Osteocyte (in vitro differentiated cells): Measurements from ENCODE around the gene UGT1A6. TPM values are rescaled to one million over a fixed set of nuclear protein-coding genes. Genes with fewer than 3 reads are reported as not detected.

Experiments used
- DNase-seq: peaks from one replicate; pipeline ENCODE4 v3.0.0; 2021; ENCODE audit warnings: mixed read lengths; ENCODE audit not compliant: unreplicated experiment; ENCODE audit errors: extremely low spot score
- H3K27ac Mint-ChIP-seq: one replicate; pipeline ENCODE4 v1.8.0; 2021; ENCODE audit warnings: mild to moderate bottlenecking, mixed read lengths; ENCODE audit not compliant: unreplicated experiment
- H3K27me3 Mint-ChIP-seq: one replicate; pipeline ENCODE4 v1.8.0; 2021; ENCODE audit warnings: mixed read lengths; ENCODE audit not compliant: unreplicated experiment
- H3K36me3 Mint-ChIP-seq: one replicate; pipeline ENCODE4 v1.8.0; 2021; ENCODE audit warnings: mixed read lengths; ENCODE audit not compliant: unreplicated experiment
- H3K4me1 Mint-ChIP-seq: one replicate; pipeline ENCODE4 v1.8.0; 2021; ENCODE audit warnings: mixed read lengths; ENCODE audit not compliant: unreplicated experiment
- H3K4me3 Mint-ChIP-seq: one replicate; pipeline ENCODE4 v1.8.0; 2021; ENCODE audit warnings: mild to moderate bottlenecking, moderate library complexity, mixed read lengths; ENCODE audit not compliant: unreplicated experiment
- H3K9me3 Mint-ChIP-seq: one replicate; pipeline ENCODE4 v1.8.0; 2021; ENCODE audit warnings: mixed read lengths; ENCODE audit not compliant: unreplicated experiment
- CTCF ChIP-seq: fragments of 200-600 bp; sonication (generic); IDR thresholded peaks from 2 replicates; pipeline ENCODE4 v1.5.0; 2021; ENCODE audit warnings: antibody characterized with exemption, mild to moderate bottlenecking, moderate library complexity
- total RNA-seq: library from RNA; stranded (reverse); gene quantifications from 2 replicates; pipeline ENCODE4 v1.2.1, GENCODE V29; 2021

Gene UGT1A6
- total RNA-seq, 1 donor from 2014 or later, result not detected

GRCh38 chr2:233674995-233675394 lies 17.7 kb upstream of the UGT1A6 start:
- Mint-ChIP-seq H3K9me3 (peaks cover 3% of the 10 kb centered on the region), H3K27ac (no peak overlapping the region), H3K36me3 (no peaks in the 10 kb centered on the region), H3K4me1 (peaks cover 4% of the 10 kb centered on the region), H3K27me3 (peaks cover 1% of the 10 kb centered on the region), H3K4me3 (no peak overlapping the region)
- TF ChIP-seq CTCF, result no peak
- DNase-seq, result no peak

GRCh38 chr2:233676046-233676445 lies 16.6 kb upstream of the UGT1A6 start:
- Mint-ChIP-seq H3K4me3 (no peak overlapping the region), H3K36me3 (no peaks in the 10 kb centered on the region), H3K4me1 (peaks cover 4% of the 10 kb centered on the region), H3K27ac (no peak overlapping the region), H3K27me3 (no peaks in the 10 kb centered on the region), H3K9me3 (peaks cover 3% of the 10 kb centered on the region)
- no peak for DNase-seq
- no peak for TF ChIP-seq CTCF

GRCh38 chr2:233679196-233679595 lies 13.5 kb upstream of the UGT1A6 start:
- Mint-ChIP-seq H3K9me3 (no peaks in the 10 kb centered on the region), H3K27ac (no peak overlapping the region), H3K4me1 (peaks cover 4% of the 10 kb centered on the region), H3K27me3 (peaks cover 9% of the 10 kb centered on the region), H3K36me3 (no peaks in the 10 kb centered on the region), H3K4me3 (no peak overlapping the region)
- TF ChIP-seq CTCF, result no peak
- no peak for DNase-seq

GRCh38 chr2:233680361-233681045 lies 12.2 kb upstream of the UGT1A6 start:
- TF ChIP-seq CTCF, result no peak
- Mint-ChIP-seq H3K36me3 (no peaks in the 10 kb centered on the region), H3K4me1 (peaks cover 4% of the 10 kb centered on the region), H3K27ac (no peak overlapping the region), H3K4me3 (no peak overlapping the region), H3K9me3 (no peaks in the 10 kb centered on the region), H3K27me3 (peaks cover 9% of the 10 kb centered on the region)
- DNase-seq, result no peak

- Mint-ChIP-seq H3K27ac (no peak within 1 kb of the TSS), H3K4me3 (no peak within 1 kb of the TSS), H3K9me3 (no peaks in the 10 kb centered on the region), H3K27me3 (peaks cover 13% of the 10 kb centered on the region), H3K4me1 (no peaks in the 10 kb centered on the region), H3K36me3 (no peaks in the 10 kb centered on the region)
- no peak for DNase-seq
- TF ChIP-seq CTCF, result no peak
Observed at GRCh38 chr2:233681521-233682099, 11.1 kb upstream of the UGT1A6 start, which contains the start of gene UGT1A7. UGT1A7 (plus strand) TSS chr2:233681901; CDS start chr2:233681938, 37 bp downstream.
